ENCODE results near the gene USH2A.

GRCh38 chr1:216247937-216248336 is 175.3 kb downstream of the USH2A start:
- TF ChIP-seq POLR2A (IDR thresholded peaks at IDR 0.05; ENCODE audit: low read length), result no peak
- TF ChIP-seq GATA1 (IDR thresholded peaks at IDR 0.05; ENCODE audit: low read depth, low read length), result no peak
